NCI-H226 (cell line): Measurements from ENCODE around the gene HOPX.
"Not testable (repeated sequence)": the region's sequence is repeated elsewhere in the genome, so short reads cannot be mapped to it uniquely, and the experiment has no call there.

Source experiments
- DNase-seq: peaks from one replicate; pipeline ENCODE4 v3.0.0-alpha.2; 2015

HOPX gene

DNA sequence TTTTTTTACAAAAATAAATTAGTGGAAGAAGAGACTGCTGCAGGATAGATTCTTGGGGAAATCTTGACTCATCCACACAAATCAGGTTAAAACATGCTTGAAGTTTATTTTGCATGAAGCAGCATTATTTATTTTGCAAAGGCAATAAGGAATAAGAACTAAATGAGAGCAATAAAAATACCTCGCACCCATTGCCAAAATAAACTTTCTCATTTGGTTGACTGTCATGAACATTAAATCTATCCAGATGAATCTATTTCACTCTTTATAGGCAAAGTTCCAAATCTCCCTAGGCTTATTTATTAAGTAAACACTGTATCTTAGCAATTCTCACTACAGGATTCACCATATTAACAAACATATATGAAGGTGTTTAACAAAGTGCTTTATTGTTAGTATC is 58.9 kb downstream of the HOPX start:
- no peak for DNase-seq

DNA sequence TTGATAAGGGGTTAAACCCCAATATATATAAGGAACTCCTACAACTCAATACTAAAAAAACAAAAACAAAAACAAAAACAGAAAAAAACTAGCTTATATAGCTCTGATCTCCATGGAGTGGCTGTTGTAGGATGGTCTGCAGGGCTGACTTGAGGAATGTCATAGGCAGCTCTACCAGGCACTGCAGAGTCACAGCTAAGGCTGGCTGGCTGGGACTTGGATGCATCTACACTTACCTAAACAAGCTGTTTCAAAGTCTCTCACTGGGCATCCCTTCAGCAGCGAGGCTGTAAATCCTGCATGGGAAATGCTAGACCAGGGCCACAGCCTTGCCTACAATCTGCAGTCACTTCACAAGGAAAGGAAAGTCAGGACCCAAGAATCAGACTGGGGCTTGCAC is 61.3 kb downstream of the HOPX start:
- DNase-seq: no peak

DNA sequence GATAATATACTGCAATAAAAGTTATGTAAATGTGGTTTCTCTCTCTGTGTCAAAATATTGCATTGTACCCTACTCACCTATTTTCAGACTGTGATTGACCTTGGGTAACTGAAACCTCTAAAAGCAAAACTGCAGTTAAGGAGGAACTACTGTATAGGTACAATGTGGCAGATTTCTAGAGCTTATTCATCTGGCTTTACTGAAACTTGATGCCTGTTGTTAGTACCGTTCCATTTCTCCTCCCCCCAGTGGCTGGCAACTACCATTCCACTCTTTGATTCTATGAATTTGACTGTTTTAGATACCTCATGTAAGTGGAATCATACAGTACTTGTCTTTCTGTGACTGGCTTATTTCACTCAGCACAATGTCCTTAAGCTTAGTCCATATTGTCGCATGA is 61.9 kb downstream of the HOPX start:
- no peak for DNase-seq

DNA sequence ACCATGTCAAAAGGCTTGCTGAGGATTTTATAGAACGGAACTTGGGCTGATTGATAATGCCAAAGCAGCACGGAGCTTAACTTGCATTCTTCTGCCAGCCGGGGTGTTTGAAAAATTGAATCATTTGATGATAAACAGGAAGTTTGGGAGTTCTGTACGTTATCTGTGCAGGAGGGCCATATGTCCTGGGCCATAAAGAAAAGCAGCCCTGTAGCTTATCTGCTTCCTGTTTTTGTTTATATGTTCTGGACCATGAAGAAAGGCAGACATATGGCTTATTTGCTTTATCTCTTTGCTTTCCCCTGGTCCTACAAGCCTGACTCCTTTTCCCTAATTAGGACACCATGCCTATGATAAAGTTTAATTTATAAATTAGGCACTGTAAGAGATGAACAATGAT is 62.4 kb downstream of the HOPX start:
- DNase-seq: no peak

DNA sequence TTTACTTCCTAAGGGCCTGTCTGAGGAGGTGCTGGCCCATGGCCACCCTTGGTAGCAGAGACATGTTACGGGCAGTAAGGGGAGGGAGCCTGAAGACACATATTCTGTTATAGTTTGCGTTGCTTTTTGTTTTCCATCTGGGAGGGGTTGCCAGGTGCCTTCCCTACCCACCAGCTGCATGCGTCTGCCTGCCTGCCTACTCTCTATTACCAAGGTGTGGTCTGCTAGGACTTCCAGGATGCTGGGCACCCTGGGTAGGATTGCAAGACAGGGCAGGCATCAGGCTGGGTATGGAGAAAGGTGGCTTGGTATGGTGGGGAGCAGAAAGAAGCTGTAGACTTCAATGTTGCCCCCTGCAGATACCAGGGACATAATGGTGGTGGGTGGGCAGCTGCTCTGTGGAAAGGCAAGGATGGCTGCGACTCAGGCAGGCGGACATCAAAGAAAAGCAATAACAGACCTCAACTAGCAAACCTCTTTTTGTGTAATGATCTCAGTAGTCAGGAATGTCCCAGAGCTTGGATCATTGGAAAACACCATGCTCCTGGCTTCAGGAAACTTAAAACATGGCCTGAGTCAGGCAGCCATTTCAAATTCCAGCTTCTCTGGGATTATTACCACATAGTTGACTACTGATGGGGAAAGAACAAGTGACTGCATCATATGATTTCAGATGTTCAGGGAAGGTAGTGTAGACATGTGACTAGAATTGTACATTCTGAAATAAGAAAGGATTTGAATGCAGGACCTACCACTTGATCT is 67.8 kb downstream of the HOPX start:
- peak; percentile 52 for DNase-seq

DNA sequence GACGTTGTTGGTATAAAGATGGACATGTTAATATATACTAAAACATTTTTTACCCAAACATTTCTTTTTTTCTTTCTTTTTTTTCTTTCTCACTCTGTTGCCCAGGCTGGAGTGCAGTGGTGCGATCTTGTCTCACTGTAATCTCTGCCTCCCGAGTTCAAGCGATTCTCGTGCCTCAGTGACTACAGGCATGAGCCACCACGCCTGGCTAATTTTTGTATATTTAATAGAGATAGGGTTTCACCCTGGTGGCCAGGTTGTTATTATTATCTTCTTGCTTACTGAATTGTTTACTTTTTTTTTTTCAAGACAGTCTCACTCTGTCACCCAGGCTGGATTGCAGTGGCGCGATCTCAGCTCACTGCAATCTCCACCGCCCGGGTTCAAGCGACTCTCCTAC is 68.8 kb downstream of the HOPX start:
- no peak for DNase-seq

DNA sequence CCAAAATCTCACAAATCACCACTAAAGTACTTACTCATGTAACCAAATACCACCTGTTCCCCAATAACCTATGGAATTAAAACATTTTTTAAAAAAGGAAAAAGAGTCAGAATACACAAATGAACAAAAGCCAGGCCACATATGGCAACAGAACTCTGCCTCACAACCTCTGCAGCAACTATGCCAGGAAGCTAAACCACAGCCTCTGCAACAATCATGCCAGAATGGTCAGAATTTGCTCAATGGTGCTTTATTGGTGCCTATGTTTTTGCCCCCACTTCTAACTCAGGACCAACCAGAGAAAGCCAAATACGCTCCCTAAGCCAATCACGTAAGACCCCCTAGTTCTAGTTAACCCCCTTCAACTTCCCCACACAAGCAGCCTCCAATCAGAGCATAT is 69.6 kb downstream of the HOPX start:
- DNase-seq: no peak

DNA sequence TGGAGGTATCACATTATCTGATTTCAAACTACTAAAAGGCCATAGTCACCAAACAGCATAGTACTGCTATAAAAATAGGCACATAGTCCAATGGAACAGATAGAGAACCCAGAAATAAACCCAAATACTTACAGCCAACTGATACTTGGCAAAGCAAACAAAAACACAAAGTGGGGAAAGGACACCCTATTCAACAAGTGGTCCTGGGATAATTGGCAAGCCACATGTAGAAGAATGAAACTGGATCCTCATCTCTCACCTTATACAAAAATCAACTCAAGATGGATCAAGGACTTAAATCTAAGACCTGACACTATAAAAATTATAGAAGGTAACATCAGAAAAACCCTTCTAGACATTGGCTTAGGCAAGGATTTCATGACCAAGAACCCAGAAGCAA is 70.9 kb downstream of the HOPX start:
- not testable (repeated sequence) for DNase-seq

DNA sequence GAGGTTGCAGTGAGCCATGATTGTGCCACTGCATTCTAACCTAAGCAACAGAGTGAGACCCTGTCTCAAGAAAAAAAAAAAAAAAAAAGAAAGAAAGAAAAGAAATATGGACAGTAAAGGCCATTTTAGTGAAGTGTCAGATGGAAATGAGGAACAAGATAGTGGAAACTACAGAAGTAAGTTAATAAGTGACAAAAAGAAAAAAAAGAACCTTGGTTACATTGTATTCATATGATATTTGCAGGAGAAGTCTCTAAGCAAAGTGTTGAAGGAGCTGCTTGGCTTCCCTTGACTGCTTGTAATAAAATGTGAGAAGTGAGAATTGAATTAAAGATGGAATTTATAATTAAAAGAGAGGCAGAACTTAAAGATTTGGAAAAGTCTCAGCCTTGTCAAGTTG is 73.2 kb downstream of the HOPX start:
- no peak for DNase-seq

DNA sequence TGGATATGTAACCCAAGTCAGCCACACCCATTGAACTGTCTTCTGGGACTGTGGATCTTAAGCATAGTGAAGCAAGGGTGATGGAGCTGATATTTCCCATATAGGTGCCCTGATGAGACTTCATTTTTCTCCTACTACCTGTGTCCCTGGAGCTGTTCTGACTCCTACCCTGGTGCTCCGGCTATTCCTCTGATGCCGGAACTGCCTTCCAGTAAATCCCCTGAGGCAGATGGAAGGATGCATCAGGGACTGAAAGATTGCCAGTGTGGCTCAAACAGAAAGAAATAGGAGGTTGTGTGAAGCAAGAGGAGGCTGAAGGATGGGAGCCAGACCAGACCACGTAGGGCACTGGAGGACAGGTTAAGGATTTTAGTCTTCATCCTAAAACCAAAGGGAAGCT is 74.7 kb downstream of the HOPX start:
- no peak for DNase-seq

DNA sequence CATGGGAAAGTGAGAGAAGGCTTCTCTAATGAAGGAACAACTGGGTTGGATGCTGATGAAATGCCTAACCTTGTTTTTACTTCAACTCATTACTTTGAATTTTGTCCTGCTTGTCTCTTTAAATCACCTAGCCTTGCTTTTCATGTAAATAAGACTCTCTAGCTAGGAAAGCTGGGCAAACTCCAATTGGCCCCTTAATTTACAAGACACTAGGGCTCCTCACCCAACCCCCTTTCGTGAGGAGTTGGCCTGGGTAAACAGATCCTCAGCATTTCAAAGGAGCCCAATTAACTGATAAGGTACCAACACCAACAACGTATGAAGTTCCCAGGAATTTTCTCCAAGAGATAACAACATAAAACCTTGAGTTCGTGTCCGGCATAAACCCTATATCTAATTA is 75.6 kb downstream of the HOPX start:
- DNase-seq: not testable (repeated sequence)

DNA sequence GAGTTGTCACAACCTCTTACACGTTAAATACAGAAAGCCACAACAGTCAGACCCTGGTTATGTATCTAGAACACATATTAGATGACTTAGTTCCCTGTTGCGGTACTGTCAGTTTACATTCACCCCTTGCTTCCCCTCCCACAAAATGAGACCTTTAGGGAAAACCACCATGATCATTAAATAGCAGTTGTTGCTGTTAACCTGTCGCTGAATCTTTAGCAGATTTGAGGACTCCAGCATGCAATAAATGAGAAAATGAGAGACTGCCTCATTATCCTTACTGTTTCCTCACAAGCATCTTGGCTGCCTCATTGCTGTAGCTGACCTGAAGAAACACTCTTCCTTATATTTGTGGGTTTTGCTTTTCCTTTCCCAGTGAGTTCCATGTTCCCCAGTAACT is 77.8 kb downstream of the HOPX start:
- DNase-seq: no peak
